Kidney (tissue), 14 donors: Measurements from ENCODE around the gene DUSP22. TPM values are rescaled to one million over a fixed set of nuclear protein-coding genes. Genes with fewer than 3 reads are reported as not detected.

ENCODE experiments used
- DNase-seq, 5 donors: peaks; one replicate each; pipeline ENCODE4 v3.0.0-alpha.2; 2013 to 2020
- FAIRE-seq: peaks from 2 replicates; lab custom pipeline; 2012; peaks lifted over from hg19 to GRCh38; lab: Jason Lieb, UNC
- H3K27ac ChIP-seq, 2 donors: one replicate each; pipeline ENCODE4 v1.7.0; 2013; ENCODE audit warnings: low read depth in 2 of 2, low read length in 2 of 2, inconsistent platforms in 1 of 2
- H3K27me3 ChIP-seq: one replicate; pipeline ENCODE4 v1.7.1; 2013; ENCODE audit warnings: low read length, inconsistent platforms; ENCODE audit not compliant: control insufficient read depth, insufficient read depth
- H3K36me3 ChIP-seq, 3 donors: one replicate each; pipeline versions ENCODE4 v1.7.0 to v1.7.1; 2013; ENCODE audit warnings: low read length in 3 of 3, control low read depth in 1 of 3, inconsistent platforms in 1 of 3; ENCODE audit not compliant: insufficient read depth in 3 of 3, control insufficient read depth in 2 of 3
- H3K4me1 ChIP-seq, 3 donors: one replicate each; pipeline versions ENCODE4 v1.7.0 to v1.7.1; 2013; ENCODE audit warnings: low read length in 3 of 3, inconsistent platforms in 1 of 3, low read depth in 1 of 3; ENCODE audit not compliant: control insufficient read depth in 2 of 3, insufficient read depth in 2 of 3
- H3K4me3 ChIP-seq, 3 donors: one replicate each; pipeline versions ENCODE4 v1.7.0 to v1.8.1; 2013; ENCODE audit warnings: low read length in 3 of 3, control low read depth in 1 of 3, inconsistent platforms in 1 of 3
- H3K9ac ChIP-seq, 3 donors: one replicate each; pipeline versions ENCODE4 v1.7.0 to v1.7.1; 2013; ENCODE audit warnings: low read length in 3 of 3, control low read depth in 1 of 3, inconsistent platforms in 1 of 3
- H3K9me3 ChIP-seq, 3 donors: one replicate each; pipeline versions ENCODE4 v1.7.0 to v1.7.1; 2013; ENCODE audit warnings: low read length in 3 of 3, control low read depth in 1 of 3, inconsistent platforms in 1 of 3; ENCODE audit not compliant: control insufficient read depth in 2 of 3, insufficient read depth in 1 of 3
- CTCF ChIP-seq: IDR thresholded peaks from 3 replicates; pipeline ENCODE4 v1.5.1; 2012; ENCODE audit warnings: mild to moderate bottlenecking, moderate library complexity, borderline replicate concordance; ENCODE audit not compliant: insufficient read depth; ENCODE audit errors: extremely low read depth
- intact Hi-C: fragments of 100-400 bp; cut with DNase I; formaldehyde crosslinking; loops from one replicate; pipeline ENCODE4 v1.11.1; 2022
- polyA plus RNA-seq: library from polyadenylated mRNA; stranded (reverse); fragments of 350-450 nt; fragmentation: Illumina TruSeq; extraction: RNeasy Lipid Tissue Mini Kit (QIAGEN cat#74804); gene quantifications from one replicate; pipeline ENCODE4 v1.2.3, GENCODE V29; 2014; ENCODE audit warnings: low read depth, low replicate concordance; ENCODE audit not compliant: insufficient read depth
- total RNA-seq: library from RNA; stranded (reverse); fragmentation: NEBNext Ultra II Directional; extraction: Animal tissue kit (Norgen Biotek cat#: 25700); gene quantifications from one replicate; pipeline ENCODE4 v1.2.1, GENCODE V29; 2021
- donor health status: control.
- donor health status: control.
- donor health status: control.
- donor health status: control.
- donor health status: control.
- donor health status: DM: yes; HTN: yes; CAD: no.
- donor health status: Normal renal cell carcinoma (clear cell type).

Gene DUSP22
- total and polyA plus RNA-seq, 2 donors from 2014 or later: 24.0 to 60.7 TPM

- no peak overlapping the region for H3K4me3 ChIP-seq
- no peaks in the 10 kb centered on the region for H3K27me3 ChIP-seq
- intact Hi-C loops: no loop called here
- no peak for DNase-seq
- no peak for FAIRE-seq
- peaks cover 3 to 18% (median 11%) of the 10 kb centered on the region in 3 donors for H3K4me1 ChIP-seq
- no peak overlapping the region for H3K9ac ChIP-seq
- no peak for TF ChIP-seq CTCF
- H3K36me3 ChIP-seq: no peaks in the 10 kb centered on the region
- H3K27ac ChIP-seq: no peak overlapping the region
- no peaks in the 10 kb centered on the region for H3K9me3 ChIP-seq
These were observed 18.4 kb downstream of the DUSP22 start for GRCh38 chr6:310671-311070.

- no peak overlapping the region for H3K4me3 ChIP-seq
- peaks cover 0 to 10% (median under 1%) of the 10 kb centered on the region in 3 donors for H3K4me1 ChIP-seq
- no peak for DNase-seq
- TF ChIP-seq CTCF: no peak
- H3K27me3 ChIP-seq: no peaks in the 10 kb centered on the region
- no peak for FAIRE-seq
- no peaks in the 10 kb centered on the region for H3K9me3 ChIP-seq
- peaks cover 0 to 3% (median 0%) of the 10 kb centered on the region in 3 donors for H3K36me3 ChIP-seq
- H3K9ac ChIP-seq: no peak overlapping the region
- intact Hi-C loops: no loop called here
- no peak overlapping the region for H3K27ac ChIP-seq
These were observed 19.5 kb downstream of the DUSP22 start for GRCh38 chr6:311679-312220.

DNA sequence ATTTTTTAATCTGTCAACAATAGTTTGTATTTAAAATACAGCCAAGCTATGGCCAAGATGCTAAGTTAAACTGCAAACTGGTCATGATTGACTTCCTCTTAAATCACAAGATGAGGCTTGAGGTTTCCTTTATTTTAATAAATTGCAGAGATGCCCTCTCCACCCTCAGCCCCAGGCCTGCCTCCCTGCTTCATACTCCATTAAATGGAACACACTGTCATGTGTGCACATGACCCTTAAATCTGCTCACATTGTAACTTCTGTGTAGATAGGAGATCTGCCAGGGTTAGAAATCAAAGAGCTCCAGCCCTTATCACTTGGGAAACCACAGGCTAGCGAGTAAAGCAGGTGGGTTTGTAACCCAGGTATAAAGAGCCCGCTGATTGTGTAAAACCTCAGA is 20.8 kb downstream of the DUSP22 start:
- no peaks in the 10 kb centered on the region for H3K4me1 ChIP-seq
- no peak for FAIRE-seq
- H3K4me3 ChIP-seq: no peak overlapping the region
- H3K9ac ChIP-seq: no peak overlapping the region
- H3K36me3 ChIP-seq: peaks cover 0 to 3% (median 0%) of the 10 kb centered on the region in 3 donors
- intact Hi-C loops: no loop called here
- H3K27me3 ChIP-seq: no peaks in the 10 kb centered on the region
- TF ChIP-seq CTCF: no peak
- H3K27ac ChIP-seq: no peak overlapping the region
- no peak for DNase-seq
- H3K9me3 ChIP-seq: no peaks in the 10 kb centered on the region

DNA sequence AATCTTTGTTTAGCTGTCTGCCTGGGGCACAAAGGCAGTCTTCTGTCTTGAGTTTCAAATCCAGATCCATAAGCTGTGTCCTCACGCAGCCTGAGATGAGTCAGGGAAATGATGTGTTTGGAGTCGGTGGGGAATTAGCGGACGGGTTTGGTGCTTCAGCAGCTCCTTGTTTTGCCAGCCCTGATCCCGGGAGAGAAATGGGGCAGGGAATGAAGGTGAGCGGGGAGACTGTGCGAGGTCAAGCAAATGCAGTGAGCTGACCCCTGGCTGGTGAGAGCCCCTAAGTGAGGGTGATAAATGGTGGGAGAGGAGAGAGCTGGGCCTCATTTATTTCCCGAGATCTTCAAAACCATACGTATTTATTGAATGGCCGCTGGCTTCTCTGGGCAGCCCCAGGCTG is 21.6 kb downstream of the DUSP22 start:
- no peak for TF ChIP-seq CTCF
- no peak for DNase-seq
- Histone ChIP-seq H3K27me3 (no peaks in the 10 kb centered on the region), H3K36me3 (peaks cover 0 to 3% (median 0%) of the 10 kb centered on the region in 3 donors), H3K4me1 (no peaks in the 10 kb centered on the region), H3K27ac (no peak overlapping the region), H3K4me3 (no peak overlapping the region), H3K9ac (no peak overlapping the region), H3K9me3 (no peaks in the 10 kb centered on the region)
- intact Hi-C loops: no loop called here
- no peak for FAIRE-seq
